Measurements from ENCODE around the gene PIK3R6.

Gene PIK3R6

GRCh38 chr17:8894202-8894671 lies 26.8 kb upstream of the PIK3R6 start:
- Histone ChIP-seq H3K27ac (ENCODE audit: low read depth, low read length) (no peak overlapping the region), H3K9ac (ENCODE audit: low read length in 5 of 5) (no peak overlapping the region), H3K9me3 (ENCODE audit: control insufficient read depth in 5 of 5, low read length in 5 of 5) (no peaks in the 10 kb centered on the region), H3K27me3 (ENCODE audit: control insufficient read depth in 5 of 5, insufficient read depth in 4 of 5, low read length in 5 of 5) (peaks cover 0 to 13% (median 3%) of the 10 kb centered on the region in 5 donors), H3K36me3 (ENCODE audit: control insufficient read depth in 5 of 5, insufficient read depth in 5 of 5, low read length in 5 of 5) (peaks cover 0 to 24% (median 2%) of the 10 kb centered on the region in 5 donors), H3K4me3 (ENCODE audit: low read depth in 1 of 5, low read length in 5 of 5) (no peak overlapping the region), H3K4me1 (ENCODE audit: control insufficient read depth in 5 of 5, insufficient read depth in 5 of 5, low read length in 5 of 5) (peaks cover 0 to 3% (median 0%) of the 10 kb centered on the region in 5 donors)

GRCh38 chr17:8893621-8894201 lies 26.2 kb upstream of the PIK3R6 start:
- Histone ChIP-seq H3K4me3 (ENCODE audit: low read depth in 1 of 5, low read length in 5 of 5) (no peak overlapping the region), H3K27ac (ENCODE audit: low read depth, low read length) (no peak overlapping the region), H3K27me3 (ENCODE audit: control insufficient read depth in 5 of 5, insufficient read depth in 4 of 5, low read length in 5 of 5) (peaks cover 0 to 13% (median 0%) of the 10 kb centered on the region in 5 donors), H3K9me3 (ENCODE audit: control insufficient read depth in 5 of 5, low read length in 5 of 5) (no peaks in the 10 kb centered on the region), H3K4me1 (ENCODE audit: control insufficient read depth in 5 of 5, insufficient read depth in 5 of 5, low read length in 5 of 5) (peaks cover 0 to 3% (median 0%) of the 10 kb centered on the region in 5 donors), H3K36me3 (ENCODE audit: control insufficient read depth in 5 of 5, insufficient read depth in 5 of 5, low read length in 5 of 5) (peaks cover 0 to 30% (median 2%) of the 10 kb centered on the region in 5 donors), H3K9ac (ENCODE audit: low read length in 5 of 5) (no peak overlapping the region)

GRCh38 chr17:8893059-8893458 lies 25.6 kb upstream of the PIK3R6 start:
- no peak overlapping the region for H3K27ac ChIP-seq (ENCODE audit: low read depth, low read length)
- H3K9me3 ChIP-seq (ENCODE audit: control insufficient read depth in 5 of 5, low read length in 5 of 5), result no peaks in the 10 kb centered on the region
- peaks cover 0 to 8% (median 0%) of the 10 kb centered on the region in 5 donors for H3K4me1 ChIP-seq (ENCODE audit: control insufficient read depth in 5 of 5, insufficient read depth in 5 of 5, low read length in 5 of 5)
- H3K27me3 ChIP-seq (ENCODE audit: control insufficient read depth in 5 of 5, insufficient read depth in 4 of 5, low read length in 5 of 5), result peaks cover 0 to 13% (median 0%) of the 10 kb centered on the region in 5 donors
- H3K36me3 ChIP-seq (ENCODE audit: control insufficient read depth in 5 of 5, insufficient read depth in 5 of 5, low read length in 5 of 5), result peaks cover 0 to 36% (median 2%) of the 10 kb centered on the region in 5 donors
- no peak overlapping the region for H3K4me3 ChIP-seq (ENCODE audit: low read depth in 1 of 5, low read length in 5 of 5)
- H3K9ac ChIP-seq (ENCODE audit: low read length in 5 of 5), result no peak overlapping the region

- Histone ChIP-seq H3K36me3 (ENCODE audit: control insufficient read depth in 5 of 5, insufficient read depth in 5 of 5, low read length in 5 of 5) (peaks cover 0 to 35% (median 3%) of the 10 kb centered on the region in 5 donors), H3K27ac (ENCODE audit: low read depth, low read length) (no peak overlapping the region), H3K27me3 (ENCODE audit: control insufficient read depth in 5 of 5, insufficient read depth in 4 of 5, low read length in 5 of 5) (peaks cover 0 to 13% (median 0%) of the 10 kb centered on the region in 5 donors), H3K9me3 (ENCODE audit: control insufficient read depth in 5 of 5, low read length in 5 of 5) (no peaks in the 10 kb centered on the region), H3K4me1 (ENCODE audit: control insufficient read depth in 5 of 5, insufficient read depth in 5 of 5, low read length in 5 of 5) (peaks cover 0 to 9% (median 0%) of the 10 kb centered on the region in 5 donors), H3K9ac (ENCODE audit: low read length in 5 of 5) (no peak overlapping the region), H3K4me3 (ENCODE audit: low read depth in 1 of 5, low read length in 5 of 5) (no peak overlapping the region)
Measured at GRCh38 chr17:8892338-8892690, 24.8 kb upstream of the PIK3R6 start.

GRCh38 chr17:8890671-8891070 lies 23.2 kb upstream of the PIK3R6 start:
- peaks cover 0 to 7% (median 0%) of the 10 kb centered on the region in 5 donors for H3K27me3 ChIP-seq (ENCODE audit: control insufficient read depth in 5 of 5, insufficient read depth in 4 of 5, low read length in 5 of 5)
- H3K4me3 ChIP-seq (ENCODE audit: low read depth in 1 of 5, low read length in 5 of 5), result no peak overlapping the region
- no peak overlapping the region for H3K27ac ChIP-seq (ENCODE audit: low read depth, low read length)
- H3K4me1 ChIP-seq (ENCODE audit: control insufficient read depth in 5 of 5, insufficient read depth in 5 of 5, low read length in 5 of 5), result peaks cover 0 to 9% (median 0%) of the 10 kb centered on the region in 5 donors
- H3K36me3 ChIP-seq (ENCODE audit: control insufficient read depth in 5 of 5, insufficient read depth in 5 of 5, low read length in 5 of 5), result peaks cover 0 to 44% (median 11%) of the 10 kb centered on the region in 5 donors
- H3K9ac ChIP-seq (ENCODE audit: low read length in 5 of 5), result no peak overlapping the region
- no peaks in the 10 kb centered on the region for H3K9me3 ChIP-seq (ENCODE audit: control insufficient read depth in 5 of 5, low read length in 5 of 5)

GRCh38 chr17:8889458-8890210 lies 22.2 kb upstream of the PIK3R6 start:
- Histone ChIP-seq H3K9me3 (ENCODE audit: control insufficient read depth in 5 of 5, low read length in 5 of 5) (no peaks in the 10 kb centered on the region), H3K4me3 (ENCODE audit: low read depth in 1 of 5, low read length in 5 of 5) (no peak overlapping the region), H3K4me1 (ENCODE audit: control insufficient read depth in 5 of 5, insufficient read depth in 5 of 5, low read length in 5 of 5) (peaks cover 0 to 9% (median 0%) of the 10 kb centered on the region in 5 donors), H3K27ac (ENCODE audit: low read depth, low read length) (no peak overlapping the region), H3K9ac (ENCODE audit: low read length in 5 of 5) (no peak overlapping the region), H3K27me3 (ENCODE audit: control insufficient read depth in 5 of 5, insufficient read depth in 4 of 5, low read length in 5 of 5) (peaks cover 0 to 2% (median 0%) of the 10 kb centered on the region in 5 donors), H3K36me3 (ENCODE audit: control insufficient read depth in 5 of 5, insufficient read depth in 5 of 5, low read length in 5 of 5) (peaks cover 0 to 45% (median 11%) of the 10 kb centered on the region in 5 donors)

GRCh38 chr17:8888704-8889302 lies 21.3 kb upstream of the PIK3R6 start:
- Histone ChIP-seq H3K36me3 (ENCODE audit: control insufficient read depth in 5 of 5, insufficient read depth in 5 of 5, low read length in 5 of 5) (peaks cover 0 to 53% (median 11%) of the 10 kb centered on the region in 5 donors), H3K27ac (ENCODE audit: low read depth, low read length) (no peak overlapping the region), H3K9ac (ENCODE audit: low read length in 5 of 5) (no peak overlapping the region), H3K4me1 (ENCODE audit: control insufficient read depth in 5 of 5, insufficient read depth in 5 of 5, low read length in 5 of 5) (peaks cover 0 to 9% (median 0%) of the 10 kb centered on the region in 5 donors), H3K27me3 (ENCODE audit: control insufficient read depth in 5 of 5, insufficient read depth in 4 of 5, low read length in 5 of 5) (peaks cover 0 to 1% (median 0%) of the 10 kb centered on the region in 5 donors), H3K9me3 (ENCODE audit: control insufficient read depth in 5 of 5, low read length in 5 of 5) (no peaks in the 10 kb centered on the region), H3K4me3 (ENCODE audit: low read depth in 1 of 5, low read length in 5 of 5) (no peak overlapping the region)

- no peak overlapping the region for H3K4me3 ChIP-seq (ENCODE audit: low read depth in 1 of 5, low read length in 5 of 5)
- H3K36me3 ChIP-seq (ENCODE audit: control insufficient read depth in 5 of 5, insufficient read depth in 5 of 5, low read length in 5 of 5), result peaks cover 0 to 60% (median 11%) of the 10 kb centered on the region in 5 donors
- no peaks in the 10 kb centered on the region for H3K9me3 ChIP-seq (ENCODE audit: control insufficient read depth in 5 of 5, low read length in 5 of 5)
- H3K27me3 ChIP-seq (ENCODE audit: control insufficient read depth in 5 of 5, insufficient read depth in 4 of 5, low read length in 5 of 5), result peaks cover 0 to 3% (median 0%) of the 10 kb centered on the region in 5 donors
- H3K27ac ChIP-seq (ENCODE audit: low read depth, low read length), result no peak overlapping the region
- H3K4me1 ChIP-seq (ENCODE audit: control insufficient read depth in 5 of 5, insufficient read depth in 5 of 5, low read length in 5 of 5), result peaks cover 0 to 9% (median 0%) of the 10 kb centered on the region in 5 donors
- no peak overlapping the region for H3K9ac ChIP-seq (ENCODE audit: low read length in 5 of 5)
Measured at GRCh38 chr17:8887834-8888703, 20.6 kb upstream of the PIK3R6 start.

- H3K9ac ChIP-seq (ENCODE audit: low read length in 5 of 5), result no peak overlapping the region
- peaks cover 0 to 61% (median 11%) of the 10 kb centered on the region in 5 donors for H3K36me3 ChIP-seq (ENCODE audit: control insufficient read depth in 5 of 5, insufficient read depth in 5 of 5, low read length in 5 of 5)
- H3K27ac ChIP-seq (ENCODE audit: low read depth, low read length), result no peak overlapping the region
- H3K4me3 ChIP-seq (ENCODE audit: low read depth in 1 of 5, low read length in 5 of 5), result no peak overlapping the region
- H3K27me3 ChIP-seq (ENCODE audit: control insufficient read depth in 5 of 5, insufficient read depth in 4 of 5, low read length in 5 of 5), result peaks cover 0 to 3% (median 0%) of the 10 kb centered on the region in 5 donors
- peaks cover 0 to 9% (median 0%) of the 10 kb centered on the region in 5 donors for H3K4me1 ChIP-seq (ENCODE audit: control insufficient read depth in 5 of 5, insufficient read depth in 5 of 5, low read length in 5 of 5)
- no peaks in the 10 kb centered on the region for H3K9me3 ChIP-seq (ENCODE audit: control insufficient read depth in 5 of 5, low read length in 5 of 5)
Measured at GRCh38 chr17:8887301-8887700, 19.8 kb upstream of the PIK3R6 start.

All from subcutaneous abdominal adipose tissue (tissue), 5 donors.